Smooth muscle cell (in vitro differentiated cells): ENCODE results near the gene SBF2. TPM values are rescaled to one million over a fixed set of nuclear protein-coding genes. Genes with fewer than 3 reads are reported as not detected.
A peak's percentile ranks its signal among the peaks of the same experiment; 100 is the strongest.

Experiments used
- DNase-seq: peaks from one replicate; lab custom pipeline; 2025; ENCODE audit not compliant: unreplicated experiment; lab: John Stamatoyannopoulos, UW
- H2AFZ ChIP-seq: fragments of 200-600 bp; sonication (generic); 2 replicates; pipeline ENCODE4 v1.6.0; 2016; ENCODE audit warnings: antibody characterized with exemption, low read depth, mild to moderate bottlenecking
- H3F3A ChIP-seq: fragments of 200-600 bp; sonication (generic); 2 replicates; pipeline ENCODE4 v1.6.0; 2017; ENCODE audit warnings: antibody characterized with exemption, low read depth
- H3K27ac ChIP-seq: fragments of 200-600 bp; sonication (generic); 2 replicates; pipeline ENCODE4 v1.5.1; 2016; ENCODE audit warnings: low read depth, mild to moderate bottlenecking
- H3K27me3 ChIP-seq: fragments of 200-600 bp; sonication (generic); 2 replicates; pipeline ENCODE4 v1.6.1; 2016; ENCODE audit warnings: low read depth, mild to moderate bottlenecking
- H3K36me3 ChIP-seq: fragments of 200-600 bp; sonication (generic); 2 replicates; pipeline ENCODE4 v1.5.1; 2016; ENCODE audit warnings: low read depth
- H3K4me1 ChIP-seq: fragments of 200-600 bp; sonication (generic); 2 replicates; pipeline ENCODE4 v1.5.1; 2016; ENCODE audit warnings: low read depth
- H3K4me2 ChIP-seq: fragments of 200-600 bp; sonication (generic); 2 replicates; pipeline ENCODE4 v1.6.0; 2016; ENCODE audit warnings: mild to moderate bottlenecking
- H3K4me3 ChIP-seq: fragments of 200-600 bp; sonication (generic); 2 replicates; pipeline ENCODE4 v1.5.1; 2016; ENCODE audit warnings: mild to moderate bottlenecking
- H3K79me2 ChIP-seq: fragments of 200-600 bp; sonication (generic); 2 replicates; pipeline ENCODE4 v1.6.0; 2016; ENCODE audit warnings: low read depth, mild to moderate bottlenecking
- H3K9ac ChIP-seq: fragments of 200-600 bp; sonication (generic); 2 replicates; pipeline ENCODE4 v1.6.0; 2016; ENCODE audit warnings: low read depth
- H3K9me3 ChIP-seq: fragments of 200-600 bp; sonication (generic); replicated peaks from 2 replicates; pipeline ENCODE4 v1.5.1; 2016; ENCODE audit warnings: low read depth
- H4K20me1 ChIP-seq: fragments of 200-600 bp; sonication (generic); 2 replicates; pipeline ENCODE4 v1.6.0; 2016; ENCODE audit warnings: low read depth
- WGBS: methylation state at CpG from one replicate; pipeline ENCODE4 v1.1.7; 2016; ENCODE audit warnings: low lambda C conversion rate; 5-methylcytosine and 5-hydroxymethylcytosine counted together
- polyA plus RNA-seq: library from polyadenylated mRNA; unstranded; fragments of >200 nt; fragmentation: Nextera tagmentation; extraction: Ambion mirVana; gene quantifications from 2 replicates; pipeline ENCODE4 v1.2.1, GENCODE V29; 2016
- total RNA-seq: library from RNA; depleted of rRNA; stranded (reverse); fragments of >200 nt; gene quantifications from 2 replicates; pipeline ENCODE4 v1.2.3, GENCODE V29; 2014
- TF ChIP-seq, protein P1 (sequence below): fragments of 200-600 bp; sonication (generic); IDR thresholded peaks from 2 replicates; pipeline ENCODE4 v1.5.1; 2017; ENCODE audit warnings: borderline replicate concordance, mild to moderate bottlenecking, antibody characterized with exemption; ENCODE audit not compliant: insufficient read depth, poor library complexity, severe bottlenecking

Gene SBF2
- total and polyA plus RNA-seq, 2 experiments from 2014 or later = 19.0 to 80.7 TPM

DNA sequence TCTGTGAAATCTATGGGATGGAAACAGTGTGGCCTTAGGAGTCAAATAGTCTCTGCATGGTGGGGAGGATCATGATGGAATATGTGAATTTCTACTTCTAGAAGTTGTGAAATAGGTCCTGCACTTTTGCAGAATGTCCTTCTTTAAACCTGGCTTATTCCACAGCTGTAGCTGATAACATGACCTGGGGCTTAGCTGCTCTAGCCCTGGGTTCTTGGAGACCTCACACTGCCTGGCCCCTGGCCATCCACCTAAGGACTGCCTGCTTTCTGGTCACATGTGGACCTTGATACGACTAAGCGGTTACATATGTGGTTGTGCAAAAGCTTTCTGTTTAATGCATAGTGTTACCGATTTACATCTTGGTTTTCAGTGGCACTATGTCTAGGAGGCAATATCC lies 541.9 kb downstream of the SBF2 start:
- Histone ChIP-seq H3K9ac (no peak overlapping the region), H3K79me2 (no peaks in the 10 kb centered on the region), H3F3A (peaks cover 13% of the 10 kb centered on the region), H3K9me3 (no peaks in the 10 kb centered on the region), H3K27me3 (no peaks in the 10 kb centered on the region), H3K36me3 (no peaks in the 10 kb centered on the region), H3K27ac (peak overlapping the region; percentile 91), H3K4me3 (no peak overlapping the region), H3K4me2 (peak overlapping the region; percentile 50), H4K20me1 (no peaks in the 10 kb centered on the region), H2AFZ (no peak overlapping the region), H3K4me1 (peaks cover 13% of the 10 kb centered on the region)
- DNase-seq = no peak
- TF ChIP-seq, protein P1, sequence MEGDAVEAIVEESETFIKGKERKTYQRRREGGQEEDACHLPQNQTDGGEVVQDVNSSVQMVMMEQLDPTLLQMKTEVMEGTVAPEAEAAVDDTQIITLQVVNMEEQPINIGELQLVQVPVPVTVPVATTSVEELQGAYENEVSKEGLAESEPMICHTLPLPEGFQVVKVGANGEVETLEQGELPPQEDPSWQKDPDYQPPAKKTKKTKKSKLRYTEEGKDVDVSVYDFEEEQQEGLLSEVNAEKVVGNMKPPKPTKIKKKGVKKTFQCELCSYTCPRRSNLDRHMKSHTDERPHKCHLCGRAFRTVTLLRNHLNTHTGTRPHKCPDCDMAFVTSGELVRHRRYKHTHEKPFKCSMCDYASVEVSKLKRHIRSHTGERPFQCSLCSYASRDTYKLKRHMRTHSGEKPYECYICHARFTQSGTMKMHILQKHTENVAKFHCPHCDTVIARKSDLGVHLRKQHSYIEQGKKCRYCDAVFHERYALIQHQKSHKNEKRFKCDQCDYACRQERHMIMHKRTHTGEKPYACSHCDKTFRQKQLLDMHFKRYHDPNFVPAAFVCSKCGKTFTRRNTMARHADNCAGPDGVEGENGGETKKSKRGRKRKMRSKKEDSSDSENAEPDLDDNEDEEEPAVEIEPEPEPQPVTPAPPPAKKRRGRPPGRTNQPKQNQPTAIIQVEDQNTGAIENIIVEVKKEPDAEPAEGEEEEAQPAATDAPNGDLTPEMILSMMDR = no peak
- WGBS = 86% methylated on average over 3 of the region's 3 CpGs

DNA sequence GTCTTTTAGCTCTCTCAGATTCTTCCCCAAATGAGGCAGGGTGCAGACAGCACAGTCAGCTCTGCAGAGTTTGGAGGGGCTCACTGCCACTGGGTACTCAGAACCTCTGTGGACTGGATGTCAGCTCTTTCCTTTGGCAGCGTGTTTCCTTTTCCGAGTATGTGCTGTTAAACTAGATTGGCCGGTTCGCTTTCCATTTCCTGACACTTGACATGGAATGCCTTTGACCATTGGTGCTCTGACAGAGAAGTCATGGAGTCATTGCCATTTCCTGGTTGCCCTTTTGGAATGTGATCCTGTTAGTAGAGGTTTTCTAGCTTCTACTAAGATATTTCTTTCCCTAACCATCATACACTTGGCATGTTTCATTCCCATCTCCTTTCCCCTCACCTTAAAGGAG lies 543.5 kb downstream of the SBF2 start:
- H3K79me2 ChIP-seq = no peaks in the 10 kb centered on the region
- no peaks in the 10 kb centered on the region for H3K36me3 ChIP-seq
- no peak overlapping the region for H3K9ac ChIP-seq
- H3K4me3 ChIP-seq = no peak overlapping the region
- H3K9me3 ChIP-seq = no peaks in the 10 kb centered on the region
- no peaks in the 10 kb centered on the region for H3K27me3 ChIP-seq
- peaks cover 13% of the 10 kb centered on the region for H3K4me1 ChIP-seq
- H3K4me2 ChIP-seq = no peak overlapping the region
- H3F3A ChIP-seq = peaks cover 13% of the 10 kb centered on the region
- no peak overlapping the region for H3K27ac ChIP-seq
- no peak for DNase-seq
- no peaks in the 10 kb centered on the region for H4K20me1 ChIP-seq
- TF ChIP-seq, protein P1 = no peak
- 90% methylated on average over 4 of the region's 4 CpGs for WGBS
- no peak overlapping the region for H2AFZ ChIP-seq

DNA sequence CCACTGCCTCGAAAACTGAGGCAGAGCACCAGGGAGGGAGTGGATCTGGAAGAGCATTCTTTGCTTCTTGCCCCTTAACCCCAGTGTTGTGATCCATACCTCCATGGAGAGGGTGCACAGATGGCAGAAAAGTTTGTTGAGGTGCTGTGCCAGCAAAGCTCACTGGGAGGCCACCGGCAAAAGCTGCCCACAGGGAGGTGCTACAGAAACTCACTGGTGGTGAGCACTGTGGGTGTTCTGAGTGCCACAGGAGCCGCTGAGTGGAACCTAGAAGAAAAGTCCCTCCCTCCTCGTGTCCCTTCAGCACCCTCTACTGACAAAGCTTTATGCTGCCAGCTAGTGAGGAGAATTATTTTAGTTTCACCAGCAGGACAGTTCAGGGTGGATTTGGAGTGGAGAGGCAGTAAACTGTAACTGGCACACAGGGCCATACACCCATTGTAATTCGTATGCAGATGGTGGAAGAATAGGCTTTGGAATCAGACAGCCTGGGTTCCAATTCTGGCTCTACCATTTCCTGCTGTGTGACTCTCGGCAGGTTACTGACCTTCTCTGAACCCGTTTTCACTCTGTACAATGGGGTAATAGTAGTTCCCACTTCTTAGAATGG lies 545.6 kb downstream of the SBF2 start:
- WGBS = 65% methylated on average over 7 of the region's 7 CpGs

More for the DNA sequence above, 545.6 kb downstream of the SBF2 start:
- no peak overlapping the region for H3K4me3 ChIP-seq
- TF ChIP-seq, protein P1 = peak; percentile 49
- H4K20me1 ChIP-seq = no peaks in the 10 kb centered on the region
- no peak for DNase-seq
- no peak overlapping the region for H3K27ac ChIP-seq
- H2AFZ ChIP-seq = no peak overlapping the region
- H3K36me3 ChIP-seq = no peaks in the 10 kb centered on the region
- H3K4me1 ChIP-seq = peaks cover 5% of the 10 kb centered on the region
- no peaks in the 10 kb centered on the region for H3K79me2 ChIP-seq
- no peak overlapping the region for H3K9ac ChIP-seq
- H3K4me2 ChIP-seq = no peak overlapping the region
- H3F3A ChIP-seq = no peaks in the 10 kb centered on the region
- no peaks in the 10 kb centered on the region for H3K27me3 ChIP-seq
- H3K9me3 ChIP-seq = no peaks in the 10 kb centered on the region
